Sigmoid colon (tissue), 7 donors: ENCODE results near the gene RCCD1. TPM values are rescaled to one million over a fixed set of nuclear protein-coding genes. Genes with fewer than 3 reads are reported as not detected.

Experiments
- DNase-seq: peaks from one replicate; pipeline ENCODE4 v3.0.0-alpha.2; 2019
- H3K27ac ChIP-seq, 4 donors: fragments of 200-600 bp; sonication (generic); one replicate each; pipeline ENCODE4 v1.5.1; 2016 to 2019; ENCODE audit warnings: mild to moderate bottlenecking in 1 of 4
- H3K27me3 ChIP-seq, 3 donors: fragments of 200-600 bp; sonication (generic); one replicate each; pipeline ENCODE4 v1.5.1; 2019; ENCODE audit warnings: mild to moderate bottlenecking in 1 of 3
- H3K36me3 ChIP-seq, 4 donors: fragments of 200-600 bp; sonication (generic); one replicate each; pipeline ENCODE4 v1.5.1; 2016 to 2019
- H3K4me1 ChIP-seq, 4 donors: fragments of 200-600 bp; sonication (generic); one replicate each; pipeline ENCODE4 v1.5.1; 2017 to 2019
- H3K4me3 ChIP-seq, 4 donors: fragments of 200-600 bp; sonication (generic); one replicate each; pipeline ENCODE4 v1.5.1; 2017 to 2019; ENCODE audit warnings: mild to moderate bottlenecking in 2 of 4, moderate library complexity in 1 of 4
- H3K9me3 ChIP-seq, 4 donors: fragments of 200-600 bp in 3 of 4; sonication (generic) in 3 of 4; one replicate each; pipeline versions ENCODE4 v1.5.1 to v1.6.1; 2013 to 2019
- EP300 ChIP-seq, 4 donors: sonication (generic); formaldehyde crosslinking; IDR thresholded peaks; one replicate each; pipeline ENCODE4 v1.6.1; 2017; ENCODE audit warnings: antibody characterized with exemption in 4 of 4
- POLR2A ChIP-seq, 2 donors: fragments of 450-650 bp; IDR thresholded peaks; one replicate each; pipeline ENCODE4 v1.6.1; 2016; ENCODE audit warnings: antibody characterized with exemption in 2 of 2, mild to moderate bottlenecking in 2 of 2, moderate library complexity in 2 of 2
- POLR2AphosphoS5 ChIP-seq, 4 donors: sonication (generic); formaldehyde crosslinking; IDR thresholded peaks; one replicate each; pipeline ENCODE4 v1.6.1; 2017; ENCODE audit warnings: antibody characterized with exemption in 4 of 4
- WGBS, 2 donors: extraction: QIAGEN DNeasy Blood & Tissue Kit; methylation state at CpG; one replicate each; pipeline ENCODE4 v1.1.7; 2013; 5-methylcytosine and 5-hydroxymethylcytosine counted together
- intact Hi-C: fragments of 100-400 bp; cut with DNase I; formaldehyde crosslinking; loops from one replicate; pipeline ENCODE4 v1.15.1; 2023
- polyA plus RNA-seq, 3 donors: library from polyadenylated mRNA; stranded (reverse); fragments of 200-250 nt; gene quantifications; one replicate each; pipeline ENCODE4 v1.2.3, GENCODE V29; 2013
- total RNA-seq, 4 donors: library from RNA; depleted of rRNA; stranded (reverse); fragments of >200 nt; gene quantifications; one replicate each; pipeline ENCODE4 v1.1.0, GENCODE V29; 2016
- TF ChIP-seq, protein P1 (sequence below), 4 experiments: fragments of 450-650 bp in 3 of 4; fragments of 200-600 bp in 1 of 4; IDR thresholded peaks; one replicate each; pipeline ENCODE4 v1.5.1; 2016 to 2019; ENCODE audit warnings: antibody characterized with exemption in 4 of 4, mild to moderate bottlenecking in 3 of 4, moderate library complexity in 2 of 4
- donor health status: healthy with polysubstance abuse.
- donor health status: Bipolar disorder and iron deficiency.
- donor health status: healthy.

RCCD1 gene
- total and polyA plus RNA-seq, 7 donors = 4.2 to 11.8 (median 6.7) TPM

DNA sequence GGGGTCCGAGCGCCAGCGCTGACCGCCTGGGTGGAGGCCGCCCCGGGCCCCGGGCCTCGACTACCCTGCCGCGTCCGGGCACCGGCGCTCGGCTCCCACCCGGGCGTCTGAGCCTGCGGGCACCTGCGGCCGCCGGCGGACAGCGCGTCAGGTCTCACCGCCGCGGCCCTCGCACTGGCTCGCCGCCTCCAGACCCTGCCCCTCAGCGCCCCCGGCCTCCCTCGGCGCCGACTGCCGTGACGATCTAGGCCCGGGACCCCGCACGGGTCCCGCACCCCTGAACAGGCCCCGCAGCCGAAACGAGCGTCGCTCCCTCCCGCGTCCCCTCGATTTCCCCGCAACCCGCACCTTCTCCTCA is 39.4 kb downstream of the RCCD1 start:
- H3K36me3 ChIP-seq = peaks cover 6 to 12% (median 8%) of the 10 kb centered on the region in 4 donors
- H3K27ac ChIP-seq = peak overlapping the region; percentile 82 to 92 (median 87)
- peaks cover 0 to 11% (median 7%) of the 10 kb centered on the region in 4 donors for H3K4me1 ChIP-seq
- no peak for DNase-seq
- H3K9me3 ChIP-seq = no peaks in the 10 kb centered on the region
- no peaks in the 10 kb centered on the region for H3K27me3 ChIP-seq
- intact Hi-C loops = loop anchor here (2.0 kb wide), 3 partner anchors 29 to 91 kb away; partner anchors contain the start of genes MAN2A2 and VPS33B
- peak overlapping the region; percentile 59 to 96 (median 80) for H3K4me3 ChIP-seq
- 0% methylated on average over 50 of the region's 50 CpGs for WGBS, 2 donors
- TF ChIP-seq POLR2A (IDR thresholded peaks at IDR 0.05) (no peak), EP300 (IDR thresholded peaks at IDR 0.05) (no peak), POLR2AphosphoS5 (IDR thresholded peaks at IDR 0.05) (no peak)
- TF ChIP-seq, protein P1, sequence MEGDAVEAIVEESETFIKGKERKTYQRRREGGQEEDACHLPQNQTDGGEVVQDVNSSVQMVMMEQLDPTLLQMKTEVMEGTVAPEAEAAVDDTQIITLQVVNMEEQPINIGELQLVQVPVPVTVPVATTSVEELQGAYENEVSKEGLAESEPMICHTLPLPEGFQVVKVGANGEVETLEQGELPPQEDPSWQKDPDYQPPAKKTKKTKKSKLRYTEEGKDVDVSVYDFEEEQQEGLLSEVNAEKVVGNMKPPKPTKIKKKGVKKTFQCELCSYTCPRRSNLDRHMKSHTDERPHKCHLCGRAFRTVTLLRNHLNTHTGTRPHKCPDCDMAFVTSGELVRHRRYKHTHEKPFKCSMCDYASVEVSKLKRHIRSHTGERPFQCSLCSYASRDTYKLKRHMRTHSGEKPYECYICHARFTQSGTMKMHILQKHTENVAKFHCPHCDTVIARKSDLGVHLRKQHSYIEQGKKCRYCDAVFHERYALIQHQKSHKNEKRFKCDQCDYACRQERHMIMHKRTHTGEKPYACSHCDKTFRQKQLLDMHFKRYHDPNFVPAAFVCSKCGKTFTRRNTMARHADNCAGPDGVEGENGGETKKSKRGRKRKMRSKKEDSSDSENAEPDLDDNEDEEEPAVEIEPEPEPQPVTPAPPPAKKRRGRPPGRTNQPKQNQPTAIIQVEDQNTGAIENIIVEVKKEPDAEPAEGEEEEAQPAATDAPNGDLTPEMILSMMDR (IDR thresholded peaks at IDR 0.05) = no peak

DNA sequence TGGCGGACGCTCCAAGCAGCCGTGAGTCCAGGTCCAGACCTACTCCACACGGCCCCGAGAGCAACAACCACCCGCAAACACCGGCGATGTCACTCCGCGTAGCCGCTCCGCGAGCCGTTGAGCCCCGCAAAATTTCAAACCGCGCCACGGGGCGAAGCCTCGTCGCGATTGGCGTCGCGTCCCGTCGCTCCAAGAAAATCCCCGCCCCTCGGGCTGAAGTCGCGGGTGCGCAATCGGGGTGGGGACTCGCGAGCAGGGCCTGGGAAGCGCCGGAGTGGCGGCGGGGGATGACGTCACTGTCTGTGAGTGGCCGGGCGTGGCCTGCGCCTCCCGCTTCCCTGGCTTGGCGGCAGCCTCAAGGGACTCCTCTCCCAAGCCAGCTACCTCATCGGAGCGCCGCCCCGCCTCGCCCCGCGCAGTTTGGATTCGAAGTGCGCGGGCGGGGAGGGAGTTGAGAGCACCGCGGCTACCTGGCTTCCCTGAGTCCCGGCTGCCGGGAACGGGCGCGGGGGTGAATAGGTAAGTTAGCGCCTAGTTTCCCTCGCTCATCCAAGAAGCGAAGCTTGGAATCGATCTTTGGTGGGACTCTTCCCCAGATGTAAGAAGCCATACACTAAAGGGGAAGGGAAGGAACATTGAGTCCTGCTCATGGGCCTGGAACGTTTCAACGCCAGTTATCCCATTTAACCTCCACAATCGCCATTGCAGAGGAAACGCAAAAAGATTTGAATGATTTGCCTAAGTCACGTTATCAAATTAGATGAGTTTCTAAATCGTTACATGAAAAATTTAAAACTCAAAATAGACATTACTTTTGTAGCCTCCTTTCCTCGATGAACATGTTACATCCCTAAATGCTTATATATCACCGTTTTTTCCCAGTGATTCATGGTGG is 40.0 kb downstream of the RCCD1 start, which contains the start of gene PRC1:
TSS of gene PRC1 (minus strand) at position 119 of the 895 bp plus-strand sequence. CDS start at position 1, 118 bp downstream.
- TF ChIP-seq EP300 (IDR thresholded peaks at IDR 0.05) (no peak), POLR2AphosphoS5 (IDR thresholded peaks at IDR 0.05) (peak; percentile 75 to 92 (median 84)), POLR2A (IDR thresholded peaks at IDR 0.05) (peak in 1 of 2 donors; percentile 39)
- TF ChIP-seq, protein P1 (IDR thresholded peaks at IDR 0.05) = no peak
- Histone ChIP-seq H3K4me1 (peaks cover 0 to 11% (median 7%) of the 10 kb centered on the region in 4 donors), H3K4me3 (peak within 1 kb of the TSS; percentile 59 to 96 (median 80)), H3K36me3 (peaks cover 11 to 18% (median 13%) of the 10 kb centered on the region in 4 donors), H3K27me3 (no peaks in the 10 kb centered on the region), H3K27ac (peak within 1 kb of the TSS; percentile 82 to 92 (median 87)), H3K9me3 (no peaks in the 10 kb centered on the region)
- 0% methylated on average over 75 of the region's 75 CpGs for WGBS, 2 donors
- intact Hi-C loops = loop anchor here (2.0 kb wide), 3 partner anchors 28 to 92 kb away; partner anchors contain the start of genes MAN2A2 and VPS33B
- DNase-seq = peak; percentile 99

DNA sequence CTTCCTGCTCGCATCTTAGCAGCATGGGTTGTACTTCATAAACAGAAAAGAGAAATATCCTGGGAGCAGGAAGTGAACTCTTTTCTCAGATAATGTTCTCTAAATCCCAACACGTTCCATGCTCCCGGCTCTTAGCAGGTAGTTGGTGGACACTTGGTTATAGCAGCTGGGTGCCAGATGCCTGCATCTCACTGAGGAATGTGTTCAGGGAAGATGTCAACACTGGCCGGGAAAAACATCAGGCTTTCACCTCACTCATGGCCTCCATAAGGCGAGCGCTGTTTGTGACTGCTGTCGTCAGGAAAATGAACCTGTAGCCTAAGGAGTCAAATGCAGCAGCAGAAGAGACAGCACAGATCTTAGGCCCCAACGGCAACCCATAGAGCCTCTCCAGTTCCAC is 44.1 kb downstream of the RCCD1 start:
- TF ChIP-seq EP300 (IDR thresholded peaks at IDR 0.05) = no peak
- no peak for TF ChIP-seq POLR2AphosphoS5 (IDR thresholded peaks at IDR 0.05)
- TF ChIP-seq POLR2A (IDR thresholded peaks at IDR 0.05) = no peak
- TF ChIP-seq, protein P1 (IDR thresholded peaks at IDR 0.05) = no peak
- intact Hi-C loops = no loop called here
- WGBS, 2 donors = 86 to 93% methylated on average over 8 of the region's 8 CpGs
- Histone ChIP-seq H3K27ac (no peak overlapping the region), H3K4me3 (no peak overlapping the region), H3K36me3 (peaks cover 16 to 57% (median 31%) of the 10 kb centered on the region in 4 donors), H3K9me3 (no peaks in the 10 kb centered on the region), H3K4me1 (peaks cover 0 to 5% (median 3%) of the 10 kb centered on the region in 4 donors), H3K27me3 (no peaks in the 10 kb centered on the region)
- no peak for DNase-seq

DNA sequence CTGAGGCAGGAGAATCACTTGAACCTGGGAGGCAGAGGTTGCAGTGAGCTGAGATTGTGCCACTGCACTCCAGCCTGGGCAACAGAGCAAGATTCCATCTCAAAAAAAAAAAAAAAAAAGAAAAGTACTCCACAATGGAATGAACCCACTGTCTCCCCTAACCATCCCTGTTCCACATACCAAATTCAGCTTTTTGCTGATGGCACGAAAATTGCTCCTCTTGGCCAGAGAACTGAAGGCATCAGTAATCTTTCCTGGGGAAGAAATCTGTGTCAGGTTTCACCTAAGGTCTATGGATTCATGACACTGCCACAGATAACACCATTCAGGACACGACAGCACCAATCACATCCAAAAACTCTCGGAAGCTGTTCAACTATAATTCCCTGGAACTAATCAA is 46.5 kb downstream of the RCCD1 start:
- TF ChIP-seq POLR2AphosphoS5 (IDR thresholded peaks at IDR 0.05) (no peak), POLR2A (IDR thresholded peaks at IDR 0.05) (no peak), EP300 (IDR thresholded peaks at IDR 0.05) (no peak)
- TF ChIP-seq, protein P1 (IDR thresholded peaks at IDR 0.05) = no peak
- H3K27ac ChIP-seq = no peak overlapping the region
- intact Hi-C loops = no loop called here
- H3K36me3 ChIP-seq = peaks cover 23 to 82% (median 46%) of the 10 kb centered on the region in 4 donors
- no peaks in the 10 kb centered on the region for H3K27me3 ChIP-seq
- 95 to 97% methylated on average over 3 of the region's 3 CpGs for WGBS, 2 donors
- no peaks in the 10 kb centered on the region for H3K4me1 ChIP-seq
- no peaks in the 10 kb centered on the region for H3K9me3 ChIP-seq
- no peak for DNase-seq
- no peak overlapping the region for H3K4me3 ChIP-seq
